ENCODE measurements around the gene RIPK4. TPM values are rescaled to one million over a fixed set of nuclear protein-coding genes. Genes with fewer than 3 reads are reported as not detected.

Gene RIPK4
- total RNA-seq, 1 experiment from 2014 or later: 67.4 TPM

GRCh38 chr21:41730367-41730765, 36.5 kb downstream of the RIPK4 start:
- no peak for DNase-seq (ENCODE audit: low read depth, low spot score)
- intact Hi-C loops (cut with micrococcal nuclease; ENCODE audit: unreplicated experiment) (no loop called here), in situ Hi-C loops (cut with HindIII; ENCODE audit: low pct_unique_long_range_greater_than_20kb, low sequenced_read_pairs) (no loop called here)
- Histone ChIP-seq H3K4me1 (ENCODE audit: control insufficient read depth, insufficient read depth, low read length) (peaks cover 31% of the 10 kb centered on the region), H3K27me3 (ENCODE audit: control insufficient read depth, insufficient read depth, low read length) (no peaks in the 10 kb centered on the region), H3K27ac (ENCODE audit: low read length) (peak overlapping the region; percentile 90; the same call in 1 of the 2 replicates), H3K4me3 (ENCODE audit: low read depth in 2 of 2, low read length in 2 of 2) (no peak overlapping the region), H3K36me3 (ENCODE audit: control insufficient read depth, insufficient read depth, low read length) (no peaks in the 10 kb centered on the region), H3K9me3 (ENCODE audit: control insufficient read depth, insufficient read depth, low read depth, low read length) (no peaks in the 10 kb centered on the region)
- ChIA-PET POLR2A (no interaction called here), CTCF (no interaction called here)
- no peak for ATAC-seq
- TF ChIP-seq POLR2AphosphoS5 (IDR thresholded peaks at IDR 0.05; ENCODE audit: low read depth, low read length): no peak
- TF ChIP-seq TCF7L2 (IDR thresholded peaks at IDR 0.05; ENCODE audit: low read depth, low read length): no peak
- no peak for TF ChIP-seq CTCF (IDR thresholded peaks at IDR 0.05)
- TF ChIP-seq SIN3A (IDR thresholded peaks at IDR 0.05; ENCODE audit: borderline replicate concordance, insufficient read depth, low read depth, low read length): no peak
- no peak for TF ChIP-seq REST (IDR thresholded peaks at IDR 0.05; ENCODE audit: insufficient read depth in 1 of 2, low read depth in 2 of 2, low read length in 1 of 2)
- no TSS peak for BruUV-seq (replicated peaks)

GRCh38 chr21:41729701-41730366, 37.0 kb downstream of the RIPK4 start:
- no peak for TF ChIP-seq SIN3A (IDR thresholded peaks at IDR 0.05; ENCODE audit: borderline replicate concordance, insufficient read depth, low read depth, low read length)
- TF ChIP-seq CTCF (IDR thresholded peaks at IDR 0.05): no peak
- TF ChIP-seq REST (IDR thresholded peaks at IDR 0.05; ENCODE audit: insufficient read depth in 1 of 2, low read depth in 2 of 2, low read length in 1 of 2): no peak
- TF ChIP-seq TCF7L2 (IDR thresholded peaks at IDR 0.05; ENCODE audit: low read depth, low read length): no peak
- TF ChIP-seq POLR2AphosphoS5 (IDR thresholded peaks at IDR 0.05; ENCODE audit: low read depth, low read length): no peak
- POLR2A ChIA-PET: no interaction called here
- BruUV-seq (replicated peaks): no TSS peak

More at GRCh38 chr21:41729701-41730366, 37.0 kb downstream of the RIPK4 start:
- DNase-seq (ENCODE audit: low read depth, low spot score) (no peak), ATAC-seq (no peak)
- H3K4me1 ChIP-seq (ENCODE audit: control insufficient read depth, insufficient read depth, low read length): peaks cover 31% of the 10 kb centered on the region
- no peaks in the 10 kb centered on the region for H3K36me3 ChIP-seq (ENCODE audit: control insufficient read depth, insufficient read depth, low read length)
- in situ Hi-C loops (cut with HindIII; ENCODE audit: low pct_unique_long_range_greater_than_20kb, low sequenced_read_pairs) (no loop called here), intact Hi-C loops (cut with micrococcal nuclease; ENCODE audit: unreplicated experiment) (no loop called here)
- H3K9me3 ChIP-seq (ENCODE audit: control insufficient read depth, insufficient read depth, low read depth, low read length): no peaks in the 10 kb centered on the region
- H3K4me3 ChIP-seq (ENCODE audit: low read depth in 2 of 2, low read length in 2 of 2): no peak overlapping the region
- CTCF ChIA-PET: no interaction called here
- H3K27me3 ChIP-seq (ENCODE audit: control insufficient read depth, insufficient read depth, low read length): no peaks in the 10 kb centered on the region
- peak overlapping the region; percentile 90; the same call in 1 of the 2 replicates for H3K27ac ChIP-seq (ENCODE audit: low read length)

Data from Panc1 (cell line).